HepG2 (cell line): ENCODE data around the gene UBE2Q1. TPM values are rescaled to one million over a fixed set of nuclear protein-coding genes. Genes with fewer than 3 reads are reported as not detected.
A peak's percentile ranks its signal among the peaks of the same experiment; 100 is the strongest.

ENCODE experiments used
- ATAC-seq: fragments of 200-7000 bp; cut with Tn5 transposase; 3 replicates; pipeline ENCODE4 v1.9.1; 2020; ENCODE audit warnings: mild to moderate bottlenecking, moderate library complexity
- BruUV-seq: library from RNA; stranded (reverse); fragments of 400-500 nt; replicated peaks from 2 replicates; lab custom pipeline; 2021; lab: Mats Ljungman, UMichigan
- CTCF ChIA-PET: fragments of 300-600 bp; formaldehyde crosslinking; extraction: SDS; loops from one replicate; lab custom pipeline; 2021; ENCODE audit warnings: low total read pairs, inconsistent platforms, low intra/inter-chr PET ratio; lab: Yijun Ruan, JAX
- POLR2A ChIA-PET: fragments of 350-600 bp; sonication (Branson Sonifier 250); formaldehyde crosslinking; loops from one replicate; lab custom pipeline; 2020; ENCODE audit warnings: antibody characterized with exemption, inconsistent platforms; lab: Yijun Ruan, JAX
- DNase-seq: peaks from one replicate; pipeline ENCODE4 v3.0.0-alpha.2; 2015; ENCODE audit warnings: low spot score
- FAIRE-seq: peaks from 3 replicates; lab custom pipeline; 2011; peaks lifted over from hg19 to GRCh38; lab: Jason Lieb, UNC
- H2AFZ ChIP-seq: one replicate; pipeline ENCODE4 v1.6.1; 2011; ENCODE audit warnings: low read length, inconsistent platforms
- H3K27ac ChIP-seq: fragments of 300-600 bp; 3 replicates; pipeline ENCODE4 v1.8.0; 2011; ENCODE audit warnings: mixed run types, mild to moderate bottlenecking, mixed read lengths, low read length, inconsistent platforms; ENCODE audit not compliant: insufficient read depth; ENCODE audit errors: extremely low read length
- H3K27me3 ChIP-seq, 2 experiments: fragments of 200-600 bp in 1 of 2; 2 replicates in 1 of 2; 3 replicates in 1 of 2; pipeline versions ENCODE4 v1.6.0 to v1.8.0; 2011; ENCODE audit warnings: low read length in 2 of 2, mild to moderate bottlenecking in 2 of 2, moderate library complexity in 2 of 2, inconsistent platforms in 1 of 2; ENCODE audit not compliant: insufficient read depth in 2 of 2, control insufficient read depth in 1 of 2
- H3K36me3 ChIP-seq, 2 experiments: fragments of 200-600 bp in 1 of 2; replicated peaks in 1 of 2; 2 replicates in 1 of 2; 3 replicates in 1 of 2; pipeline versions ENCODE4 v1.5.1 to v1.8.0; 2011; ENCODE audit warnings: low read length in 2 of 2, inconsistent platforms in 1 of 2; ENCODE audit not compliant: insufficient read depth in 2 of 2, control insufficient read depth in 1 of 2
- H3K4me1 ChIP-seq: 2 replicates; pipeline ENCODE4 v1.5.1; 2012; ENCODE audit warnings: low read length, inconsistent platforms; ENCODE audit not compliant: insufficient read depth
- H3K4me2 ChIP-seq: 2 replicates; pipeline ENCODE4 v1.6.0; 2011; ENCODE audit warnings: low read depth, low read length, inconsistent platforms
- H3K4me3 ChIP-seq, 3 experiments: fragments of 200-600 bp in 1 of 3; sonication (generic), shearing (Covaris generic) in 1 of 3; replicated peaks in 1 of 3; 2 replicates each; pipeline ENCODE4 v1.5.1; 2011 to 2016; ENCODE audit warnings: low read length in 3 of 3, inconsistent platforms in 2 of 3, low read depth in 2 of 3, mild to moderate bottlenecking in 2 of 3, control low read depth in 1 of 3, mixed read lengths in 1 of 3; ENCODE audit not compliant: insufficient read depth in 1 of 3
- H3K79me2 ChIP-seq: one replicate; pipeline ENCODE4 v1.6.1; 2011; ENCODE audit warnings: low read length, inconsistent platforms; ENCODE audit not compliant: insufficient read depth
- H3K9ac ChIP-seq: 2 replicates; pipeline ENCODE4 v1.6.0; 2011; ENCODE audit warnings: mild to moderate bottlenecking, low read depth, low read length, inconsistent platforms; ENCODE audit not compliant: insufficient read depth
- H3K9me3 ChIP-seq: 2 replicates; pipeline ENCODE4 v1.5.1; 2012; ENCODE audit warnings: mild to moderate bottlenecking, low read length
- H4K20me1 ChIP-seq: 2 replicates; pipeline ENCODE4 v1.6.0; 2011; ENCODE audit warnings: inconsistent platforms, mild to moderate bottlenecking, low read length, moderate library complexity; ENCODE audit not compliant: insufficient read depth
- ARNTL ChIP-seq: sonication (generic); formaldehyde crosslinking; IDR thresholded peaks from 2 replicates; pipeline ENCODE4 v1.4.0; 2020; ENCODE audit warnings: mild to moderate bottlenecking, missing genetic modification reagents
- FOSL2 ChIP-seq: sonication (generic); formaldehyde crosslinking; IDR thresholded peaks from 2 replicates; pipeline ENCODE4 v1.4.0; 2020; ENCODE audit warnings: missing genetic modification reagents
- GATAD1 ChIP-seq: IDR thresholded peaks from 2 replicates; pipeline ENCODE4 v1.6.1; 2016; ENCODE audit warnings: missing genetic modification reagents, missing compliant biosample characterization
- HOXA9 ChIP-seq: sonication (generic); formaldehyde crosslinking; IDR thresholded peaks from 2 replicates; pipeline ENCODE4 v1.8.1; 2022; ENCODE audit warnings: missing genetic modification reagents, mild to moderate bottlenecking, moderate library complexity, borderline replicate concordance
- KMT2B ChIP-seq: IDR thresholded peaks from 2 replicates; pipeline ENCODE4 v1.6.1; 2016; ENCODE audit warnings: missing genetic modification reagents, missing compliant biosample characterization
- MED13 ChIP-seq: sonication (generic); formaldehyde crosslinking; IDR thresholded peaks from 2 replicates; pipeline ENCODE4 v1.5.0; 2020; ENCODE audit warnings: missing genetic modification reagents
- MIER2 ChIP-seq: IDR thresholded peaks from 2 replicates; pipeline ENCODE4 v1.6.1; 2016; ENCODE audit warnings: missing biosample characterization, missing genetic modification reagents
- MLLT10 ChIP-seq: sonication (generic); formaldehyde crosslinking; IDR thresholded peaks from 2 replicates; pipeline ENCODE4 v1.4.0; 2020; ENCODE audit warnings: missing genetic modification reagents
- NCOR1 ChIP-seq: fragments of 200-600 bp; sonication (generic); IDR thresholded peaks from 2 replicates; pipeline ENCODE4 v1.7.0; 2017; ENCODE audit warnings: antibody characterized with exemption, low read length, borderline replicate concordance
- NFIC ChIP-seq: IDR thresholded peaks from 2 replicates; pipeline ENCODE4 v1.6.1; 2012; ENCODE audit warnings: mild to moderate bottlenecking, low read length, inconsistent platforms
- RARA ChIP-seq: IDR thresholded peaks from 2 replicates; pipeline ENCODE4 v1.6.1; 2016; ENCODE audit warnings: missing genetic modification reagents, missing compliant biosample characterization
- RARG ChIP-seq: sonication (generic); formaldehyde crosslinking; IDR thresholded peaks from 2 replicates; pipeline ENCODE4 v1.4.0; 2020; ENCODE audit warnings: low read depth, mild to moderate bottlenecking, missing genetic modification reagents
- ZFAT ChIP-seq: sonication (generic); formaldehyde crosslinking; conservative IDR thresholded peaks from 2 replicates; pipeline ENCODE4 v1.8.1; 2023; ENCODE audit warnings: missing genetic modification reagents, inconsistent platforms
- ZNF225 ChIP-seq: sonication (generic); formaldehyde crosslinking; IDR thresholded peaks from 2 replicates; pipeline ENCODE4 v1.4.0; 2020; ENCODE audit warnings: mild to moderate bottlenecking, missing genetic modification reagents
- ZNF7 ChIP-seq: IDR thresholded peaks from 2 replicates; pipeline ENCODE4 v1.6.1; 2016; ENCODE audit warnings: missing biosample characterization, missing genetic modification reagents
- ZNF709 ChIP-seq: sonication (generic); formaldehyde crosslinking; IDR thresholded peaks from 2 replicates; pipeline ENCODE4 v1.5.0; 2020; ENCODE audit warnings: mild to moderate bottlenecking, missing genetic modification reagents
- WGBS: methylation state at CpG from one replicate; pipeline ENCODE4 v1.1.6; 2017; ENCODE audit warnings: low lambda C conversion rate; 5-methylcytosine and 5-hydroxymethylcytosine counted together
- in situ Hi-C: cut with HindIII; loops from 2 replicates; pipeline ENCODE4 v1.10.0; 2017; ENCODE audit warnings: low pct_unique_long_range_greater_than_20kb; ENCODE audit not compliant: extremely low pct_ligation_motif_present
- intact Hi-C: fragments of 100-400 bp; cut with micrococcal nuclease; formaldehyde crosslinking; loops from one replicate; pipeline ENCODE4 v1.10.0; 2022; ENCODE audit not compliant: unreplicated experiment
- polyA plus RNA-seq, 8 experiments: library from polyadenylated mRNA; depleted of rRNA in 3 of 8; stranded (reverse) in 7 of 8; unstranded in 1 of 8; fragments of >200 nt; fragmentation: Illumina TruSeq in 4 of 8; extraction: Trizol in 4 of 8; gene quantifications; 2 replicates each; pipeline versions ENCODE4 v1.2.1 to v1.2.3, GENCODE V29; 2011 to 2016; ENCODE audit warnings: low read depth in 4 of 8, missing spikeins in 1 of 8, mixed read lengths in 1 of 8; ENCODE audit not compliant: insufficient read depth in 1 of 8
- total RNA-seq, 5 experiments: library from RNA; depleted of rRNA; stranded (reverse); fragments of >200 nt; fragmentation: Illumina TruSeq; extraction: Trizol; gene quantifications; 2 replicates each; pipeline ENCODE4 v1.2.3, GENCODE V29; 2016; ENCODE audit warnings: low read depth in 1 of 5
- TF ChIP-seq, protein P1 (sequence below): sonication (generic); IDR thresholded peaks from 2 replicates; pipeline ENCODE4 v1.6.1; 2016; ENCODE audit warnings: low read depth, borderline replicate concordance
- TF ChIP-seq, protein P2 (sequence below): sonication (generic); formaldehyde crosslinking; IDR thresholded peaks from 2 replicates; pipeline ENCODE4 v1.4.0; 2020; ENCODE audit warnings: missing genetic modification reagents
- TF ChIP-seq, protein P3 (sequence below): IDR thresholded peaks from 2 replicates; pipeline ENCODE4 v1.6.1; 2016; ENCODE audit warnings: missing biosample characterization, missing genetic modification reagents, low read depth
- TF ChIP-seq, protein P4 (sequence below): sonication (generic); formaldehyde crosslinking; IDR thresholded peaks from 2 replicates; pipeline ENCODE4 v1.9.0; 2022; ENCODE audit warnings: missing genetic modification reagents, mild to moderate bottlenecking, borderline replicate concordance

UBE2Q1 gene
- total and polyA plus RNA-seq, 2 of the 13 experiments (the other 11 are each of a cell fraction or from before 2014, with no cell fraction given), result 11.7 to 41.7 TPM

DNA sequence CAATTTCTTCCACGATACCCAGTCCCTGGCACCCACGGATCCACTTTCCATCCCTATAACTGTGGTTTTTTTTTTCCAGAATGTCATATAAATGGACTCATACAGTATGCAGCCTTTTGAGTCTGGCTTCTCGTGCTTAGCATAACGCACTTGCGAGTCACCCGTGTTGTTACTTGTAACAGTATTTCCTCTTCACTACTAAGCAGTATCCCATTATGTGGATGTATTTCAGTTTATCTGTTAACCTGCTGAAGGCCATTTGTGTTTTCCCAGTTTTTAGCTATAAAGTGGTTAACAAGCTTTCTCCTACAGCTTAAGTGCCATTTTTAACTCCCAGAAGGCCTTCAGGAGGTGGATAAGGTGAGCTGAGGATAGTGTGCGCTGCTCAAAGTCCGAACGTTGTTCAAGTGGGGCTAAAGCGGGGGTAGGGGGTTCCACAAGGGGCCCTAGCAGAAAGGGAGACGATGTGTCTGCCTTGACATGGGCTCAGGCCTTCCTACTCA is 48.7 kb upstream of the UBE2Q1 start:
- WGBS, result 4% methylated on average over 11 of the region's 11 CpGs
- BruUV-seq, result TSS peak; percentile 71
- Histone ChIP-seq H4K20me1 (peaks cover 42% of the 10 kb centered on the region), H3K9ac (peak overlapping the region; percentile 97), H3K9me3 (no peaks in the 10 kb centered on the region), H3K27ac (peak overlapping the region; percentile 98), H3K4me2 (peak overlapping the region; percentile 73), H3K4me1 (peaks cover 52% of the 10 kb centered on the region), H3K4me3 (peak overlapping the region; percentile 59 to 98 (median 87)), H2AFZ (no peak overlapping the region), H3K27me3 (no peaks in the 10 kb centered on the region; a peak in 1 of 5 replicates), H3K79me2 (peaks cover 94% of the 10 kb centered on the region), H3K36me3 (peaks cover 1 to 20% of the 10 kb centered on the region in 2 experiments; a peak in 2 of 5 replicates)
- DNase-seq (peak; percentile 16), FAIRE-seq (no peak), ATAC-seq (peak; percentile 43)
- ChIA-PET CTCF (no interaction called here), POLR2A (interaction anchor here (1.0 kb wide), 1 partner anchor 20 kb away, joined by 3 read pairs; no protein-coding TSS in a partner anchor)
- intact Hi-C loops, result loop anchor here (5.0 kb wide), 1 partner anchor 50 kb away; the partner anchor contains the start of gene UBE2Q1
- in situ Hi-C loops, result no loop called here
- TF ChIP-seq RARA (CRISPR knock-in tag) (no peak), NFIC (no peak), GATAD1 (no peak), NCOR1 (0 out of 2 replicates have a peak, but pooled peaks have one; percentile 9), FOSL2 (CRISPR knock-in tag) (no peak), HOXA9 (no peak), ZNF7 (CRISPR knock-in tag) (peak; percentile 99), KMT2B (no peak), ARNTL (CRISPR knock-in tag) (no peak), MED13 (CRISPR knock-in tag) (no peak), ZFAT (no peak), MIER2 (CRISPR knock-in tag) (no peak), RARG (CRISPR knock-in tag) (no peak), ZNF709 (CRISPR knock-in tag) (0 out of 2 replicates have a peak, but pooled peaks have one; percentile 8), MLLT10 (no peak), ZNF225 (CRISPR knock-in tag) (no peak)
- TF ChIP-seq, protein P1, sequence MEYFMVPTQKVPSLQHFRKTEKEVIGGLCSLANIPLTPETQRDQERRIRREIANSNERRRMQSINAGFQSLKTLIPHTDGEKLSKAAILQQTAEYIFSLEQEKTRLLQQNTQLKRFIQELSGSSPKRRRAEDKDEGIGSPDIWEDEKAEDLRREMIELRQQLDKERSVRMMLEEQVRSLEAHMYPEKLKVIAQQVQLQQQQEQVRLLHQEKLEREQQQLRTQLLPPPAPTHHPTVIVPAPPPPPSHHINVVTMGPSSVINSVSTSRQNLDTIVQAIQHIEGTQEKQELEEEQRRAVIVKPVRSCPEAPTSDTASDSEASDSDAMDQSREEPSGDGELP, result no peak
- TF ChIP-seq, protein P2, sequence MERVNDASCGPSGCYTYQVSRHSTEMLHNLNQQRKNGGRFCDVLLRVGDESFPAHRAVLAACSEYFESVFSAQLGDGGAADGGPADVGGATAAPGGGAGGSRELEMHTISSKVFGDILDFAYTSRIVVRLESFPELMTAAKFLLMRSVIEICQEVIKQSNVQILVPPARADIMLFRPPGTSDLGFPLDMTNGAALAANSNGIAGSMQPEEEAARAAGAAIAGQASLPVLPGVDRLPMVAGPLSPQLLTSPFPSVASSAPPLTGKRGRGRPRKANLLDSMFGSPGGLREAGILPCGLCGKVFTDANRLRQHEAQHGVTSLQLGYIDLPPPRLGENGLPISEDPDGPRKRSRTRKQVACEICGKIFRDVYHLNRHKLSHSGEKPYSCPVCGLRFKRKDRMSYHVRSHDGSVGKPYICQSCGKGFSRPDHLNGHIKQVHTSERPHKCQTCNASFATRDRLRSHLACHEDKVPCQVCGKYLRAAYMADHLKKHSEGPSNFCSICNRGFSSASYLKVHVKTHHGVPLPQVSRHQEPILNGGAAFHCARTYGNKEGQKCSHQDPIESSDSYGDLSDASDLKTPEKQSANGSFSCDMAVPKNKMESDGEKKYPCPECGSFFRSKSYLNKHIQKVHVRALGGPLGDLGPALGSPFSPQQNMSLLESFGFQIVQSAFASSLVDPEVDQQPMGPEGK (CRISPR knock-in tag), result peak; percentile 24; the same call in 1 of the 2 replicates
- TF ChIP-seq, protein P3, sequence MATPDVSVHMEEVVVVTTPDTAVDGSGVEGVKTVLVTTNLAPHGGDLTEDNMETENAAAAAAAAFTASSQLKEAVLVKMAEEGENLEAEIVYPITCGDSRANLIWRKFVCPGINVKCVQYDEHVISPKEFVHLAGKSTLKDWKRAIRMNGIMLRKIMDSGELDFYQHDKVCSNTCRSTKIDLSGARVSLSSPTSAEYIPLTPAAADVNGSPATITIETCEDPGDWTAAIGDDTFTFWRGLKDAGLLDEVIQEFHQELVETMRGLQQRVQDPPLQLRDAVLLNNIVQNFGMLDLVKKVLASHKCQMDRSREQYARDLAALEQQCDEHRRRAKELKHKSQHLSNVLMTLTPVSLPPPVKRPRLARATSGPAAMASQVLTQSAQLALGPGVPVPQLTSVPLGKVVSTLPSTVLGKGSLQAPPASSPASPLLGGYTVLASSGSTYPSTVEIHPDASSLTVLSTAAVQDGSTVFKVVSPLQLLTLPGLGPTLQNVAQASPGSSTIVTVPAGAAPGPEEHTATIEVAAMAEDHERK (CRISPR knock-in tag), result no peak
- TF ChIP-seq, protein P4, sequence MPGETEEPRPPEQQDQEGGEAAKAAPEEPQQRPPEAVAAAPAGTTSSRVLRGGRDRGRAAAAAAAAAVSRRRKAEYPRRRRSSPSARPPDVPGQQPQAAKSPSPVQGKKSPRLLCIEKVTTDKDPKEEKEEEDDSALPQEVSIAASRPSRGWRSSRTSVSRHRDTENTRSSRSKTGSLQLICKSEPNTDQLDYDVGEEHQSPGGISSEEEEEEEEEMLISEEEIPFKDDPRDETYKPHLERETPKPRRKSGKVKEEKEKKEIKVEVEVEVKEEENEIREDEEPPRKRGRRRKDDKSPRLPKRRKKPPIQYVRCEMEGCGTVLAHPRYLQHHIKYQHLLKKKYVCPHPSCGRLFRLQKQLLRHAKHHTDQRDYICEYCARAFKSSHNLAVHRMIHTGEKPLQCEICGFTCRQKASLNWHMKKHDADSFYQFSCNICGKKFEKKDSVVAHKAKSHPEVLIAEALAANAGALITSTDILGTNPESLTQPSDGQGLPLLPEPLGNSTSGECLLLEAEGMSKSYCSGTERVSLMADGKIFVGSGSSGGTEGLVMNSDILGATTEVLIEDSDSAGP, result no peak
